ENCODE data around the gene SSR3.

DNA sequence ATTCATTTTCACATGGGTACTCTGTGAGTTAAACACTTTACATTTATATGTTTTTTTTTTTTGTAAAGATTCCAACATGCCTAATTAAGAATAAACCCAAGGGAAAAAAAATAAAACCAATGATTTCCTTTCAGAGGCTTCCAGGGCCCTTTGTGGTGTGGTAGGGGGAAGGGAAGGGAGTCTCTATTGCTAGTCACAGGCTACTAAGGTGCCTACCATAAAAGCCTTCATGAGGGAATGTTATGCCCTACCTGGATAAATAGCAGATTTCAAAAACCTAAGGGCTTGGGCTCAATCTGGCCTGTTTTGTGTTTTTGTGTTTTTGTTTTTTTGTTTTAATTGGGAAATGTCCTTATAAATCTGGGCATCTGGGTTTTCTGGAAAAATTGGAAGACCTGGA, 38.9 kb upstream of the SSR3 start:
- TF ChIP-seq, protein P1, sequence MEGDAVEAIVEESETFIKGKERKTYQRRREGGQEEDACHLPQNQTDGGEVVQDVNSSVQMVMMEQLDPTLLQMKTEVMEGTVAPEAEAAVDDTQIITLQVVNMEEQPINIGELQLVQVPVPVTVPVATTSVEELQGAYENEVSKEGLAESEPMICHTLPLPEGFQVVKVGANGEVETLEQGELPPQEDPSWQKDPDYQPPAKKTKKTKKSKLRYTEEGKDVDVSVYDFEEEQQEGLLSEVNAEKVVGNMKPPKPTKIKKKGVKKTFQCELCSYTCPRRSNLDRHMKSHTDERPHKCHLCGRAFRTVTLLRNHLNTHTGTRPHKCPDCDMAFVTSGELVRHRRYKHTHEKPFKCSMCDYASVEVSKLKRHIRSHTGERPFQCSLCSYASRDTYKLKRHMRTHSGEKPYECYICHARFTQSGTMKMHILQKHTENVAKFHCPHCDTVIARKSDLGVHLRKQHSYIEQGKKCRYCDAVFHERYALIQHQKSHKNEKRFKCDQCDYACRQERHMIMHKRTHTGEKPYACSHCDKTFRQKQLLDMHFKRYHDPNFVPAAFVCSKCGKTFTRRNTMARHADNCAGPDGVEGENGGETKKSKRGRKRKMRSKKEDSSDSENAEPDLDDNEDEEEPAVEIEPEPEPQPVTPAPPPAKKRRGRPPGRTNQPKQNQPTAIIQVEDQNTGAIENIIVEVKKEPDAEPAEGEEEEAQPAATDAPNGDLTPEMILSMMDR (IDR thresholded peaks at IDR 0.05), result no peak
- TF ChIP-seq POLR2A (IDR thresholded peaks at IDR 0.05), result no peak

Data from gastroesophageal sphincter (tissue), 3 donors.